ENCODE data around the gene ZNF74. TPM values are rescaled to one million over a fixed set of nuclear protein-coding genes. Genes with fewer than 3 reads are reported as not detected.

ZNF74 gene
- total and polyA plus RNA-seq, 7 donors, result 1.4 to 18.8 (median 11.4) TPM

- intact Hi-C loops (cut with DNase I), result no loop called here
- DNase-seq, result no peak
- H3K27ac ChIP-seq, result no peak overlapping the region
- H3K9me3 ChIP-seq, result no peaks in the 10 kb centered on the region
- no peak overlapping the region for H3K4me3 ChIP-seq
- peaks cover 9 to 47% (median 18%) of the 10 kb centered on the region in 4 donors for H3K36me3 ChIP-seq
- TF ChIP-seq EP300 (IDR thresholded peaks at IDR 0.05) (no peak), CTCF (IDR thresholded peaks at IDR 0.05) (no peak), POLR2A (IDR thresholded peaks at IDR 0.05) (no peak), POLR2AphosphoS5 (IDR thresholded peaks at IDR 0.05) (no peak)
- WGBS, 2 donors, result 80 to 81% methylated on average over 7 of the region's 7 CpGs
- H3K27me3 ChIP-seq, result no peaks in the 10 kb centered on the region
- peaks cover 0 to 14% (median 12%) of the 10 kb centered on the region in 4 donors for H3K4me1 ChIP-seq
Observed at GRCh38 chr22:20442485-20443284, 48.7 kb downstream of the ZNF74 start.

- Histone ChIP-seq H3K9me3 (no peaks in the 10 kb centered on the region), H3K36me3 (peaks cover 9 to 47% (median 18%) of the 10 kb centered on the region in 4 donors), H3K27me3 (no peaks in the 10 kb centered on the region), H3K4me3 (no peak overlapping the region), H3K4me1 (no peaks in the 10 kb centered on the region), H3K27ac (no peak overlapping the region)
- 96 to 97% methylated on average over 4 of the region's 4 CpGs for WGBS, 2 donors
- DNase-seq, result no peak
- no peak for TF ChIP-seq EP300 (IDR thresholded peaks at IDR 0.05)
- intact Hi-C loops (cut with DNase I), result no loop called here
Observed at GRCh38 chr22:20444325-20444724, 50.4 kb downstream of the ZNF74 start.

- intact Hi-C loops (cut with DNase I), result no loop called here
- Histone ChIP-seq H3K4me1 (no peaks in the 10 kb centered on the region), H3K4me3 (no peak overlapping the region), H3K36me3 (peaks cover 9 to 56% (median 20%) of the 10 kb centered on the region in 4 donors), H3K27ac (no peak overlapping the region), H3K9me3 (no peaks in the 10 kb centered on the region), H3K27me3 (no peaks in the 10 kb centered on the region)
- WGBS, 2 donors, result 95% methylated on average over 21 of the region's 21 CpGs
- no peak for TF ChIP-seq POLR2AphosphoS5 (IDR thresholded peaks at IDR 0.05)
- TF ChIP-seq POLR2A (IDR thresholded peaks at IDR 0.05), result no peak
- no peak for TF ChIP-seq EP300 (IDR thresholded peaks at IDR 0.05)
- DNase-seq, result no peak
Observed at GRCh38 chr22:20446383-20446970, 52.5 kb downstream of the ZNF74 start.

- Histone ChIP-seq H3K27ac (no peak overlapping the region), H3K36me3 (peaks cover 9 to 48% (median 16%) of the 10 kb centered on the region in 4 donors), H3K4me1 (no peaks in the 10 kb centered on the region), H3K9me3 (no peaks in the 10 kb centered on the region), H3K4me3 (no peak overlapping the region), H3K27me3 (no peaks in the 10 kb centered on the region)
- DNase-seq, result no peak
- intact Hi-C loops (cut with DNase I), result no loop called here
- no peak for TF ChIP-seq CTCF (IDR thresholded peaks at IDR 0.05)
- TF ChIP-seq POLR2A (IDR thresholded peaks at IDR 0.05), result no peak
- no peak for TF ChIP-seq EP300 (IDR thresholded peaks at IDR 0.05)
- no peak for TF ChIP-seq POLR2AphosphoS5 (IDR thresholded peaks at IDR 0.05)
- 92 to 93% methylated on average over 5 of the region's 5 CpGs for WGBS, 2 donors
Observed at GRCh38 chr22:20448630-20449029, 54.7 kb downstream of the ZNF74 start.

- no peak for TF ChIP-seq EP300 (IDR thresholded peaks at IDR 0.05)
- TF ChIP-seq POLR2A (IDR thresholded peaks at IDR 0.05), result no peak
- TF ChIP-seq POLR2AphosphoS5 (IDR thresholded peaks at IDR 0.05), result no peak
- no peak for TF ChIP-seq CTCF (IDR thresholded peaks at IDR 0.05)
- no peak for DNase-seq
- H3K4me1 ChIP-seq, result no peaks in the 10 kb centered on the region
- no peaks in the 10 kb centered on the region for H3K27me3 ChIP-seq
- intact Hi-C loops (cut with DNase I), result no loop called here
- H3K27ac ChIP-seq, result no peak overlapping the region
- H3K36me3 ChIP-seq, result peaks cover 9 to 37% (median 13%) of the 10 kb centered on the region in 4 donors
- WGBS, 2 donors, result 94 to 96% methylated on average over 19 of the region's 19 CpGs
- H3K4me3 ChIP-seq, result no peak overlapping the region
- no peaks in the 10 kb centered on the region for H3K9me3 ChIP-seq
Observed at GRCh38 chr22:20449819-20450550, 56.0 kb downstream of the ZNF74 start.

Measured in sigmoid colon (tissue), 7 donors.